Memory B cell (primary cell): ENCODE measurements around the gene TAF15.

Experiments used
- ATAC-seq: fragments of 150-1000 bp; cut with Tn5 transposase; 2 replicates; pipeline ENCODE4 v1.10.0; 2021; ENCODE audit warnings: low read depth, mild to moderate bottlenecking, moderate library complexity
- DNase-seq, 2 donors: peaks; one replicate each; pipeline ENCODE4 v3.0.0; 2022; ENCODE audit warnings: low spot score in 2 of 2
- H3K27ac Mint-ChIP-seq: one replicate; pipeline ENCODE4 v1.8.0; 2022; ENCODE audit warnings: mild to moderate bottlenecking, moderate library complexity, mixed read lengths
- H3K27me3 Mint-ChIP-seq: one replicate; pipeline ENCODE4 v1.8.0; 2022; ENCODE audit warnings: mixed read lengths
- H3K36me3 Mint-ChIP-seq: one replicate; pipeline ENCODE4 v1.8.0; 2022; ENCODE audit warnings: mild to moderate bottlenecking, mixed read lengths
- H3K4me1 Mint-ChIP-seq: one replicate; pipeline ENCODE4 v1.8.0; 2022; ENCODE audit warnings: mixed read lengths
- H3K4me3 Mint-ChIP-seq: one replicate; pipeline ENCODE4 v1.8.0; 2022; ENCODE audit warnings: mild to moderate bottlenecking, moderate library complexity, mixed read lengths
- H3K9me3 Mint-ChIP-seq: one replicate; pipeline ENCODE4 v1.8.0; 2022; ENCODE audit warnings: mixed read lengths

TAF15 gene

GRCh38 chr17:35864853-35865252 is 55.6 kb downstream of the TAF15 start:
- Mint-ChIP-seq H3K27ac (no peak overlapping the region), H3K4me3 (no peak overlapping the region), H3K27me3 (no peaks in the 10 kb centered on the region), H3K4me1 (peaks cover 3% of the 10 kb centered on the region), H3K36me3 (peaks cover 3% of the 10 kb centered on the region), H3K9me3 (no peaks in the 10 kb centered on the region)
- no peak for DNase-seq
- ATAC-seq = no peak

DNA sequence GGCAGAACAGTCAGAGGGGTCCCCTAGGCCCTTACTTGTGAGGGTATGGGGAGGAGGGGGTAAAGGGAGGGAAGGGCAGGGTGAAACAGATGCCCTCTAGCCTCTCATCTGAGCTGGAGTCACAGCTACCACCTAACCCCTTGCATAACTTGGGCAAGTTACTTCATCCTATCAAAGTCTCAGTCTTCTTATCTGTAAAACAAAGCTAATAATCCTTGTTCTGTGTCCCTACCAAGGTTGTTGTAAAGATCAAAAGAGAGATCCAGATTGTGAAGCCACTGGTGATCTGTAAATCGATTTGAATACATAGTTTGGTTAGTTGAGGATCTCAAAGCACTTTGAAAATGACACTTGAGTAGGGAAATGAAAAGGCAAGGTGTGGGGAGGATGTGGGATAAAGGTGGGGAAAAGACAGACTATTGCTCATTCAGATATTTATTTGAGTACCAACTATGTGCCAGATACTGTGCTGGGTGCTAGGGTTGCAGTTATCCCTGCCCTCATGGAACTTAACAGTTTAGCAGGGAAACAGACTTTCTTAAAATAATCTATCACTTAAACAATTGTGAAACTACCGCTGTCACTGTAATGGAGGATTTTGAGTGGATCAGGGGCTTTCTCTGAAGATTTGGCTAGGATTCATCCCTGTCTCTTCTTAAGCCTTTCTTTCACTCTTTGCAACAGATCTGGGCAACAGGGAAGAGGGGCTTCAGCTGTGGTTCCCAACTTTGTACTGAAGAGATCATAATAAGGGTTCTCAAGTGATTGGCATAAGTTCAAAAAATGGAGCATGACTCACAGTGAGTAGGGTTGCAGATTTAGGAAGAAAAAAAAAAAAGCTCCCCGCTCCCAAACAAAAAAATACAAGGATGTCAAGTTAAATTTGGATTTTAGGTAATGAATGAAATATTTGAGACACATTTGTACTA is 56.4 kb downstream of the TAF15 start:
- Mint-ChIP-seq H3K4me3 (no peak overlapping the region), H3K27ac (no peak overlapping the region), H3K27me3 (no peaks in the 10 kb centered on the region), H3K4me1 (peaks cover 3% of the 10 kb centered on the region), H3K36me3 (peaks cover 3% of the 10 kb centered on the region), H3K9me3 (no peaks in the 10 kb centered on the region)
- ATAC-seq (no peak), DNase-seq (no peak)

DNA sequence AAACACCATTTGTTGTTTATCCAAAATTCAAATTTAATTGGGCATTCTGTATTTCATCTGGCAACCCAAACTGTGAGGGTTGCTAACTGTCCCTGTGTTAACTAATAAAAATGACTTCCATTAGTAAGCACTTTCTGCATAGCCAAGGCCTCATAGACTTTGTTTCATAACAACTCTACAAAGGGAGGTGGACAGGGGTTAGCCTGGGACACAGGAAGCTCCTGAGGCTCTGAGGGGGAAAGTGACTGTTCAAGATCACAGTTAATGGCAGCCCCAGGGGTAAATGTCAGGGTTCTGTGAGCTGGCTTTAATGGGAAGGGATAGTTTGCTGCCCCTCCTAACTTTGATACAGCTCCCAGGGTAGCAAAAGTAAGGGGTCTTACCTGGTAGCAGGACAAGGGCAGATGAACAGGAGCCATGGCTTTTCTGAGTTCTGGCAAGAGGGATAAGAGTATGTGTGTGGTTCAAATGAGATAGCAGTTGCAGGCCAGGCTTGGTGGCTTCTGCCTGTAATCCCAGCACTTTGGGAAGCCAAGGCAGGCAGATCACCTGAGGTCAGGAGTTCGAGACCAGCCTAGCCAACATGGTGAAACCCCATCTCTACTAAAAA is 57.2 kb downstream of the TAF15 start:
- H3K27me3 Mint-ChIP-seq = no peaks in the 10 kb centered on the region
- DNase-seq = no peak
- no peak for ATAC-seq
- peaks cover 3% of the 10 kb centered on the region for H3K4me1 Mint-ChIP-seq
- H3K27ac Mint-ChIP-seq = no peak overlapping the region
- H3K4me3 Mint-ChIP-seq = no peak overlapping the region
- H3K36me3 Mint-ChIP-seq = peaks cover 3% of the 10 kb centered on the region
- H3K9me3 Mint-ChIP-seq = no peaks in the 10 kb centered on the region

GRCh38 chr17:35867574-35867973 is 58.3 kb downstream of the TAF15 start:
- H3K27me3 Mint-ChIP-seq = no peaks in the 10 kb centered on the region
- H3K4me3 Mint-ChIP-seq = no peak overlapping the region
- no peak for DNase-seq
- peaks cover 1% of the 10 kb centered on the region for H3K36me3 Mint-ChIP-seq
- peaks cover 3% of the 10 kb centered on the region for H3K4me1 Mint-ChIP-seq
- ATAC-seq = no peak
- H3K9me3 Mint-ChIP-seq = no peaks in the 10 kb centered on the region
- no peak overlapping the region for H3K27ac Mint-ChIP-seq

- H3K36me3 Mint-ChIP-seq = no peaks in the 10 kb centered on the region
Observed at GRCh38 chr17:35868737-35869136, 59.5 kb downstream of the TAF15 start, which contains the start of gene HEATR9. HEATR9 (minus strand) TSS chr17:35868891; CDS start chr17:35868742, 149 bp downstream.

DNA sequence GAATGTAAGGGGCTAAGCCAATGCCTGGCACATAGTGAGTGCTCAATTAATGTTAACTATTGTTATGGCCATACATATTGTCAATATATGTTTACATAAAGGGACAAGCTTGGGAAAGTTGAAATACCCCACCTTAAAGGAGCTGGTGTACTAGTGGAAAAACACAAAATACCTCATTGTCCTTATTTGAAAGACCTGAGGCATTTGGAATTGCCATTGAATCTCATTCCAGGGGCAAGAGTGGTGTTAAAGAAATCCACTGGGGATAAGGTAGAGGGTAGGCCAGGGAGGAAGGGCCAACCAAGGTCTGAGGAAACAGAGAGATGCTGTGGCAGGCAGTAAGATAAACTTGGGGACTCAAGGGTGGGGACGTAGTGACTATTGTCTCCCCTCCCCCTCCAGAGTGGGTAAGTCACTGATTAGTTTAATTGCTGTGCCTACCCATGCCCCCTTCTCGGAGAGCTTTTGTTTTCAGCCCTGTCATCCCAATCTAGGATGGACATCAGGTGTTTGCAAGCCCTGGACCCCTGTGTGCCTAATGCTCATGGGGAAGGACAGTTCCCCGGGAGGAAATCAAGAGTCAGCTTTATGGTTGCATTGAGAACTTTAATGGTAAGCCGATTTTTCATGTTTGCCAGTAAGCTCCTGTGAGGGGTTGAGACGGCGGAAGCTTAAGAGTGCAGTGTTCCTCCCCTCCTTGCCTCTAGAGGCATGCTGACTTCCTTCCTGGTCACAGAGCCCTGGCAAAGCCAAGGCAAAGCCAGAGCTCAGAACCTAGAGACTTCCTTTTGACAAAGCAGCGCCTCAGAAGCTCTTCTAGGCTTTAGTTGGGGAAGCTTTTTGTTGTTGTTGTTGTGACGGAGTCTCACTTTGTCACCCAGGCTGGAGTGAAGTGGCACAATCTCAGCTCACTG is 61.9 kb downstream of the TAF15 start:
- Mint-ChIP-seq H3K27ac (no peak overlapping the region), H3K27me3 (no peaks in the 10 kb centered on the region), H3K9me3 (no peaks in the 10 kb centered on the region), H3K4me1 (peaks cover 6% of the 10 kb centered on the region), H3K36me3 (no peaks in the 10 kb centered on the region), H3K4me3 (no peak overlapping the region)
- DNase-seq = no peak
- no peak for ATAC-seq

More at GRCh38 chr17:35868737-35869136, 59.5 kb downstream of the TAF15 start, which contains the start of gene HEATR9:
- H3K27me3 Mint-ChIP-seq = no peaks in the 10 kb centered on the region
- no peak within 1 kb of the TSS for H3K4me3 Mint-ChIP-seq
- H3K9me3 Mint-ChIP-seq = no peaks in the 10 kb centered on the region
- peaks cover 3% of the 10 kb centered on the region for H3K4me1 Mint-ChIP-seq
- no peak within 1 kb of the TSS for H3K27ac Mint-ChIP-seq
- DNase-seq (no peak), ATAC-seq (no peak)

GRCh38 chr17:35872196-35872980 is 63.1 kb downstream of the TAF15 start:
- H3K36me3 Mint-ChIP-seq = no peaks in the 10 kb centered on the region
- H3K27ac Mint-ChIP-seq = no peak overlapping the region
- no peaks in the 10 kb centered on the region for H3K9me3 Mint-ChIP-seq
- DNase-seq (no peak), ATAC-seq (no peak)
- H3K4me1 Mint-ChIP-seq = peaks cover 10% of the 10 kb centered on the region
- no peak overlapping the region for H3K4me3 Mint-ChIP-seq
- no peaks in the 10 kb centered on the region for H3K27me3 Mint-ChIP-seq

- Mint-ChIP-seq H3K4me3 (no peak overlapping the region), H3K27ac (no peak overlapping the region), H3K4me1 (peaks cover 16% of the 10 kb centered on the region), H3K36me3 (no peaks in the 10 kb centered on the region), H3K9me3 (no peaks in the 10 kb centered on the region), H3K27me3 (no peaks in the 10 kb centered on the region)
- DNase-seq (no peak), ATAC-seq (no peak)
Observed at GRCh38 chr17:35875072-35875799, 66.0 kb downstream of the TAF15 start.

- Mint-ChIP-seq H3K36me3 (no peaks in the 10 kb centered on the region), H3K4me1 (peaks cover 21% of the 10 kb centered on the region), H3K4me3 (no peak overlapping the region)
Observed at GRCh38 chr17:35875800-35876139, 66.5 kb downstream of the TAF15 start.

DNA sequence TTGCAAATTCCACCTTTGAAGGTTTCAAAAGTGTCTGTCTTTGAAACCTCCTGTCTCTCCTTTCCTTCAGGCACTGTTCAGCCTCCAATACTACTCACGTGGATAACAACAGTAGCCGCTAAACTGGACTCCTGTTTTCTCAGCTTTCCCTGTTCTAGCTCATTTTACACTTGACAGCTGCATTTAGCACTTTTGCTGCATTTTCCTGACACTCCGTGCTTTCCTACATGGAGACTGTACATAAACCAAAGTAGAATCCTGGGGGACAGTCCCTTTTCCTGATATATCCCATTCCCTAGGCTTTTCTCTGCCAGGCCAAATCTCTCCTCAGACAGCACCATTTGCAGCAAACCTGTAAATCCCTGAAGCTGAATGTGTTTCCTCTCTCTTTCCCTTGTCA is 67.2 kb downstream of the TAF15 start:
- H3K4me3 Mint-ChIP-seq = no peak overlapping the region
- H3K4me1 Mint-ChIP-seq = peaks cover 24% of the 10 kb centered on the region
- ATAC-seq (no peak), DNase-seq (no peak)
- no peak overlapping the region for H3K27ac Mint-ChIP-seq
- H3K27me3 Mint-ChIP-seq = no peaks in the 10 kb centered on the region
- no peaks in the 10 kb centered on the region for H3K36me3 Mint-ChIP-seq
- H3K9me3 Mint-ChIP-seq = no peaks in the 10 kb centered on the region

More at GRCh38 chr17:35875800-35876139, 66.5 kb downstream of the TAF15 start:
- H3K27ac Mint-ChIP-seq = no peak overlapping the region
- H3K27me3 Mint-ChIP-seq = no peaks in the 10 kb centered on the region
- ATAC-seq (no peak), DNase-seq (no peak)
- H3K9me3 Mint-ChIP-seq = no peaks in the 10 kb centered on the region

GRCh38 chr17:35877345-35878029 is 68.2 kb downstream of the TAF15 start:
- no peaks in the 10 kb centered on the region for H3K9me3 Mint-ChIP-seq
- DNase-seq = no peak
- no peak overlapping the region for H3K27ac Mint-ChIP-seq
- H3K4me1 Mint-ChIP-seq = peaks cover 24% of the 10 kb centered on the region
- no peak for ATAC-seq
- no peaks in the 10 kb centered on the region for H3K27me3 Mint-ChIP-seq
- no peaks in the 10 kb centered on the region for H3K36me3 Mint-ChIP-seq
- H3K4me3 Mint-ChIP-seq = no peak overlapping the region

DNA sequence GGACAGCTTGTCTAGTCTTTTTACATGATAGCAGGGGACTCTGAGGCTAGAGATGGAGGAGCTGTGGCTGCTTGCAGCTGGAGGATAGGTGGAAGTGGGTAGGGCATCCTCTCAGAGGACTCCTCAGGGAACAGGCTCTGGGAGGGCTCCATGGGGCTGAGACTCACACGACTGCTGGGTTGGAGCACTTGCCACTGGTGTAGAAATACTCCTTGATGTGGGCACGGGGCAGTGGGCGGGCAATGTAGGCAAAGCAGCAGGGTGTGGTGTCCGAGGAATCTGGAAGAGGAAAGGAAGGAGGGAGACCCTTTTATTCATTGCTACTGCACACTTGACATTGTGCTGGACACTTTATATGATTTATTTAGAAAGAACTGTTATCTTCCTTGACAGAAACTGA is 69.1 kb downstream of the TAF15 start:
- H3K4me1 Mint-ChIP-seq = peaks cover 24% of the 10 kb centered on the region
- H3K27me3 Mint-ChIP-seq = no peaks in the 10 kb centered on the region
- DNase-seq = no peak
- no peak overlapping the region for H3K27ac Mint-ChIP-seq
- no peak overlapping the region for H3K4me3 Mint-ChIP-seq
- no peaks in the 10 kb centered on the region for H3K36me3 Mint-ChIP-seq
- ATAC-seq = no peak
- no peaks in the 10 kb centered on the region for H3K9me3 Mint-ChIP-seq
